Stimulated activated CD4-positive, alpha-beta T cell treated with anti-CD3 and anti-CD28 coated beads, Interleukin-15, amount 100 ng/mL, for 48 hours (primary cell): ENCODE measurements around the gene NFATC3.

Source experiments
- DNase-seq, 2 donors: peaks; one replicate each; pipeline ENCODE4 v3.0.0-alpha.2; 2020; ENCODE audit warnings: low read depth in 2 of 2

Gene NFATC3

GRCh38 chr16:68273896-68274295 lies 188.7 kb downstream of the NFATC3 start:
- no peak for DNase-seq

- DNase-seq, result no peak
Observed at GRCh38 chr16:68274441-68274840, 189.3 kb downstream of the NFATC3 start.

GRCh38 chr16:68275611-68276191 lies 190.5 kb downstream of the NFATC3 start:
- no peak for DNase-seq

GRCh38 chr16:68276223-68276622 lies 191.1 kb downstream of the NFATC3 start:
- DNase-seq, result no peak
